ENCODE measurements around the gene LRG1.

- TF ChIP-seq POLR2A (IDR thresholded peaks at IDR 0.05): no peak
- TF ChIP-seq CTCF (IDR thresholded peaks at IDR 0.05): no peak
Observed at GRCh38 chr19:4519172-4519496, 20.7 kb downstream of the LRG1 start.
